ENCODE results near the gene MARS1.
"Not testable (repeated sequence)": the region's sequence is repeated elsewhere in the genome, so short reads cannot be mapped to it uniquely, and the experiment has no call there.

Gene MARS1

GRCh38 chr12:57487597-57488401 is at the start of gene MARS1:
TSS of gene MARS1 (plus strand) at chr12:57488068. CDS start at chr12:57488091, 23 bp downstream.
- DNase-seq: peak; percentile 89

GRCh38 chr12:57438400-57438799 is 49.5 kb upstream of the MARS1 start:
- no peak for DNase-seq

GRCh38 chr12:57439762-57440266 is 48.1 kb upstream of the MARS1 start:
- DNase-seq: no peak

DNA sequence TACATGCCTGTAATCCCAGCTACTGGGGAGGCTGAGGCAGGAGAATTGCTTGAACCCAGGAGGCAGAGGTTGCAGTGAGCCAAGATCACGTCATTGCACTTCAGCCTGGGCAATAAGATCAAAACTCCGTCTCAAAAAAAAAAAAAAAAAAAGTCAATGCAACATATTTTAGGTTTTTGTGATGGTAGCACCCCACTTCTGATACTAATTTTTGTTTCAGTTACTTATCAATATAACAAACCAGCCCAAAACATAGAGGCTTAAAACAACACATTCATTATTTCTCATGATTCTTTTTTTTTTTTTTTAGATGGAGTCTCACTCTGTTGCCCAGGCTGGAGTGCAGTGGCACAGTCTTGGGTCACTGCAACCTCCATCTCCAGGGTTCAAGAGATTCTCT is 46.5 kb upstream of the MARS1 start:
- DNase-seq: not testable (repeated sequence)

GRCh38 chr12:57441846-57442427 is 45.9 kb upstream of the MARS1 start:
- DNase-seq: no peak

GRCh38 chr12:57444337-57444736 is 43.5 kb upstream of the MARS1 start:
- not testable (repeated sequence) for DNase-seq

DNA sequence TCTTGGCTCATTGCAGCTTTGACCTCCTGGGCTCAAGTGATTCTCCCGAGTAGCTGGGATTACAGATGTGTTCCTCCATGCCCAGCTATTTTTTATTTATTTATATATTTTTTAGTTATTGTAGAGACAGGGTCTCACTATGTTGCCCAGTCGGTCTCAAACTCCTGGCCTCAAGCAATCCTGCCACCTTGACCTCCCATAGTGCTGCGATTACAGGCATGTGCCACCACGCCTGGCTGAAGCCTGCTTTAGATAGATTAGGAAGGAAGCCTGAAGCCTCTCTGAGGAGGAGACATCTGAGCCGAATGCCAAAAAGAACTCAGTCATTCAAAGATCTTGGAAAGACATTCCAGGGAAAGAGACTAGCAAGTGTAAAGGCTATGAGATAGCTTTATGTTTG is 43.1 kb upstream of the MARS1 start:
- DNase-seq: no peak

DNA sequence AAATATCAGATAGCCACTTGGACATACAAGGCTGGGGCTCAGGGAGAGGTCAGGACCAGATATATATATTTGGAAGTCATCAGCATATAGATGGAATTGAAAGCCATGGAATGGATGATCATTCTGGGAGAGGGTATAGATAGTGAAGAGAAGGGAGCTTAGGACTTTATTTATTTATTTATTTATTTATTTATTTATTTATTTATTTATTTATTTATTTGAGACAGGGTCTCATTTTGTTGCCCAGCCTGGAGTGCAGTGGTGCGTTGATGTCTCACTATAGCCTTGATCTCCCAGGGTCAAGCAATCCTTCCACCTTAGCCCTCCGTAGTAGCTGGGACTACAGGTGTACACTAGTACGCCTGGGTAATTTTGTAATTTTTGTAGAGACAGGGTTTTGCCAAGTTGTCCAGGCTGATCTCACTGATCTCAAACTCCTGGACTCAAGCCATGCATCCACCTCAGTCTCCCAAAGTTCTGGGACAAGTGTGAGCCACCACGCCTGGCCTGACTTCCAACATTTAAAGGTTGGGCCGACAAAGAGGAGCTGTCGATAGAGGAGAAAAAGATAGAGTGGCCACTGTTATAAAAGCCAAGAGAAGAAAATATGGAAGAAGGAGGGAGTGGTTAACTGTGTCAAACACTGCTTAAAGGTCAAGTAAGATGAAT is 41.4 kb upstream of the MARS1 start:
- DNase-seq: no peak

GRCh38 chr12:57448669-57449068 is 39.2 kb upstream of the MARS1 start:
- no peak for DNase-seq

GRCh38 chr12:57449375-57449774 is 38.5 kb upstream of the MARS1 start:
- DNase-seq: no peak

DNA sequence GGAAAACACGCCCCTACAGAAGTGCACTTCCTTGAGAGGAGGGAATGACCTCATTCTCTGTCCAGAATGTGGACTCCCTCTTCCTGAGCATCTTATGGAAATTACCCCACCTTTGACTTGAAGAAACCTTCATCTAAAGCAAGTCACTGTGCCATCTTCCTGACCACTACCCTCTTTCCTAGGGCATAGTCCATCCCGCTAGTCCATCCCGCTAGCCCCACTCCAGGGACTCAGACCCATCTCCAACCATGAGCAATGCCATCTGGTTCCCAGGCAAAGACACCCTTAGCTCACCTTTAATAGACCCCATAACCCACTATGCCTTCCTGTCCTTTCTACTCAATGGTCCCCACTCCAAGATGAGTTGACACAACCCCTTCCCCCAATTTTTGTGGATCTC is 37.8 kb upstream of the MARS1 start:
- DNase-seq: no peak

DNA sequence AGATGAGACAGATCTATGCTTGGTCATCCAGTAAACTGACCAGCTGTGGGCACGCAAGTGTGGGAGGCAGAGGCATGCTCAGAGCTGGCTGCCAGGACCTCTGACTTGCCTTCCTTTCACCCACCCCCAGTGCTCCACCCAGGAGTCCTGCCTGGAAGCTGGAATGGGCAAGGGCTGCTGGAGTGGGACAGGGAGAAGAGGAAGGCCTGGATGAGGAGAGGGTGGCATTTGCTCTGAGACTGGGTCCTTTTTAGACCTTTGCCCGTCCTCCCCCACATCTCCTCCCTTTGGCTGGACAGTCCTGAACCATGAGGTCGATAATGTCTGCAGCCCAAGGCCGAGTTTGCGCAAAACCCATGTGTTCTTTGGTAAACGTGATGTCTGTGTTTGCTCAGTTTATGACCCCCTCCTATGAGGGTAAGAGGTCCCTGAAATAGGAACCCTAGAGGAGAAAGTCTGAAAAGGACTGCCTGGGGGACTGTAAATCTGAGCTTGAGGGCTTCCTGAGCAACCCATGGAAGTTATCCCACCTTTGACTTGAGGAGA is 36.6 kb upstream of the MARS1 start:
- DNase-seq: no peak

DNA sequence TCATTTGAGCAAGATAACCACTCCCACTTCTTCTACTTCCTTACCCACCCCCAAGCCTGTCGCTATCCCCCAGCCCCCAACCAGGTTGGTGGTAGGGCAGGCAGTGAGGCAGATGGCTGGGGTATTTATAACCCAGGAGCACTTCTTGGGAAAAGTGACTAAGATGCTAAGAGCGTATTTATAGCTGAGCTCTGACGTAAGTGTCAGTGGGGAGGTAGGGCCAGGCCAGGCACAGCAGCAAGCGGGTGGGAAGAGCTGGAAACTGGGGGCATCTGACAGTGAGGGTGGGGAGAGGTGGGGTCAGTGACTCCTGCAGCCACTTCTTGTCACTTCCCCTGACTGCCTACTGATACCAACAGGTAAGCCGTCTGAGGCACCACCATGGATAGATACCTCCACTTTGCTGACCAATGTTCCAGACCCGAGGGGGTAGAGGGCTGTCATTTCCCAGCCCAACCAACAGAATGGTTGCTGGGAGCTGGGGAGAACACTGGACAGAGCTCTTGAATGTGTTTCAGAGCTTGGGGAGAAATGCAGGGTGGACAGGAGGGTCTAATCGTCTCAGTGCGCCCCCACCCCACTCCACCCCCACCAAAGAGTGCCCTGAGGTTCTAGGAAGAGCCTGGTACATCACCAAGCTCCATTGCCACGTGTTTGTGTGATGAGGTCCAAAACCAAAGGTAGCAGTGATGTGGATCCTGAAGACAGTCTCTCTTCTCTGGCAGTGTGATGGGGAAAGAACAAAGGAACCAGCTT is 35.5 kb upstream of the MARS1 start:
- no peak for DNase-seq

DNA sequence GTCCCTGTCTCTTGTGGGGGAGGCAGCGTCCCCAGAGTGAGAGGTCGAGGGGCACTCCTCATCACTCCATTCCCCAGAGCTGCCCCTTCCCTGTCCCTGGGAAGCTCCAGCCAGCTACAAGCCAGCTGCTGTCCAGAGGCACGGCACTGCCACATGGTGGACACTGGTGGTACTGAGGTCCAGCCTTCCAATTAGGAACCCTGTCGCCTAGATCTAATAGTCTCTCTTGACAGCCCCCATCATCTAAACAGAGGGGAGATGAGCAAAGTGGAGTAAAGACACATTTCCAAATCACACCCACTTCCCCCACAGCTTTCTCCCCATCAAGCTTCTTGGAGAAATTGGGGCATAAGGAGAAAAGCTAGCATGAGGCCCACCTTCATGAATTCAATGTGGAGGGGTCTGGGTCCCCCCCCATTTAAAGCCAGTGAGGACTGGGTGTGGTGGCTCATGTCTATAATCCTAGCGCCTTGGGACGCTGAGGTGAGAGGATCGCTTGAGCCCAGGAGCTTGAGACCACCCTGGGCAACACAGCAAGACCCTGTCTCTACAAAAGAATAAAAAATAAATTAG is 34.8 kb upstream of the MARS1 start:
- peak; percentile 19 for DNase-seq

- no peak for DNase-seq
Measured at GRCh38 chr12:57454213-57454565, 33.7 kb upstream of the MARS1 start.

DNA sequence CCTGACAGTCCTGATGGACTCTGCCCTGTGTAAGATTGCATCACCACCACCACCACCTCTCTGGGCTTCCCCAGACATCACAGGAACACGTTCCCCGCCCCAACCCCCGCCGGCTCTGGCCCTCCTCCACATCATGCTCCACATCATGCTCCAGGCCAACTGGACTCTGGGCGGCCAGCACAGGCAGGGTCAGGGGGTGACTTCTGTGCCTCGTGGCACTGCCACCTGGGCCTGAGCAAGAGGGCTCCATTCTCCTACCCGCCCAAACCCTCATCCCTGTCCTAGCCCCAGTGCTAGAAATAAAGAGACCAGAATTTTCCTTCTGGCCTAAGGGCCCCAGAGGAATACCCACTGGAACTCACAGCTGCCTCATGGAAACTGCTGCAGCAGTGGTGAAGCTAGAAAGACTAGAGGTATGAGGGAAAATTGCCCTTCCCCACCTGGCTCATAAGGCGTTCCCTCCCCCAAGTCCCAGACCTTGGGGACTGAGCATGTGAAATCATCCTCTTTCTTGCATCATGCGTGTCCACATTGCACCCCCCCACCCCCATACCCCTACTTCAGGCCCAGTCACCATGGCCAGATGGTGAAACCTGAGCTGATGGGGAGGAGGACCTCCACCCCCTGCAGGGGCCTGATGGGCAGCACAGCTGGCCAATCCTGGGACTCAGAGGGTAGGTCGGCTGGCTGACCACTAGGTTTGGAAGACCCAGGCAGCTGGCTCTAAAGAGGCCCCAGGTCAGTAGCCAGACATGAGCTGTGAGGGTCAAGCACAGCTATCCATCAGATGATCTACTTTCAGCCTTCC is 33.1 kb upstream of the MARS1 start, which contains the start of gene INHBE:
INHBE (plus strand) TSS at position 742 of the 808 bp plus-strand sequence. CDS start 230 bp downstream, outside the sequence.
- DNase-seq: no peak

DNA sequence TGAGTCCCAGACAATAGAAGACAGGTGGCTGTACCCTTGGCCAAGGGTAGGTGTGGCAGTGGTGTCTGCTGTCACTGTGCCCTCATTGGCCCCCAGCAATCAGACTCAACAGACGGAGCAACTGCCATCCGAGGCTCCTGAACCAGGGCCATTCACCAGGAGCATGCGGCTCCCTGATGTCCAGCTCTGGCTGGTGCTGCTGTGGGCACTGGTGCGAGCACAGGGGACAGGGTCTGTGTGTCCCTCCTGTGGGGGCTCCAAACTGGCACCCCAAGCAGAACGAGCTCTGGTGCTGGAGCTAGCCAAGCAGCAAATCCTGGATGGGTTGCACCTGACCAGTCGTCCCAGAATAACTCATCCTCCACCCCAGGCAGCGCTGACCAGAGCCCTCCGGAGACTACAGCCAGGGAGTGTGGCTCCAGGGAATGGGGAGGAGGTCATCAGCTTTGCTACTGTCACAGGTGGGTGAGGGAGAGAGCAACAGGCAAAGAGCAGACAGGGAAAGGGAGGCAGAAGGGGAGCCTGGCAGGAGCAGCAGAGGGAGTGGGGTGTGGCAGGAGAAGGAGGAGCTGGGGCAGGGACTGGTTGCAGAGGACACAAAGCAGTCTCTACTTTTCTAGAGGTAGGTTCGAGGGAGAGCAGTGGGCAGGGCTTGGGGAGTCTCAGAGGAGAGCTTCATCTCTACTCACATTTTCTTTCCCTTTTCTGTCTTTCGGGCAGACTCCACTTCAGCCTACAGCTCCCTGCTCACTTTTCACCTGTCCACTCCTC is 32.3 kb upstream of the MARS1 start:
- DNase-seq: no peak

GRCh38 chr12:57456145-57456700 is 31.6 kb upstream of the MARS1 start:
- DNase-seq: peak; percentile 42

DNA sequence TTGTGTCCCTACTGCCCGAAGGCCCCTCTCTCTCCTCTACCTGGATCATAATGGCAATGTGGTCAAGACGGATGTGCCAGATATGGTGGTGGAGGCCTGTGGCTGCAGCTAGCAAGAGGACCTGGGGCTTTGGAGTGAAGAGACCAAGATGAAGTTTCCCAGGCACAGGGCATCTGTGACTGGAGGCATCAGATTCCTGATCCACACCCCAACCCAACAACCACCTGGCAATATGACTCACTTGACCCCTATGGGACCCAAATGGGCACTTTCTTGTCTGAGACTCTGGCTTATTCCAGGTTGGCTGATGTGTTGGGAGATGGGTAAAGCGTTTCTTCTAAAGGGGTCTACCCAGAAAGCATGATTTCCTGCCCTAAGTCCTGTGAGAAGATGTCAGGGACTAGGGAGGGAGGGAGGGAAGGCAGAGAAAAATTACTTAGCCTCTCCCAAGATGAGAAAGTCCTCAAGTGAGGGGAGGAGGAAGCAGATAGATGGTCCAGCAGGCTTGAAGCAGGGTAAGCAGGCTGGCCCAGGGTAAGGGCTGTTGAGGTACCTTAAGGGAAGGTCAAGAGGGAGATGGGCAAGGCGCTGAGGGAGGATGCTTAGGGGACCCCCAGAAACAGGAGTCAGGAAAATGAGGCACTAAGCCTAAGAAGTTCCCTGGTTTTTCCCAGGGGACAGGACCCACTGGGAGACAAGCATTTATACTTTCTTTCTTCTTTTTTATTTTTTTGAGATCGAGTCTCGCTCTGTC is 31.0 kb upstream of the MARS1 start:
- no peak for DNase-seq

DNA sequence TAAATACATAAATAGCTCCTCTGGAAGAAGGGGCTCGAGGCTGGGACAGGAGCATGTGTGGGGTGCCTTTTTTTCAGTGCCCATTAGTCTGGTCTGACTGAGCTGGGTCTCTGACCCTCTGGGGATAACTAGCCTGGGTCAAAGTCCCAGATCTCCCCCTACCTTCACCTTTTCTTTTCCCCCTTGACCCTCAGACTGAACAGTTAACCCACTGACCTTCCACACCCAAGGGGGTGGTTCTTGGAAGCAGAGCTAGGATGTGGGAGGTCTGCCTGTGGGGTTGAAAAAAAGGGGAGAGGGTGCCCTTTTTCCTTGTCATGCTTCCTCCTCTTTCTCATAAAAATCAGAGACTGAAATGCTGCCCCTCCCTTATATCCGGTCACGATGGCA is 29.2 kb upstream of the MARS1 start:
- no peak for DNase-seq
